ENCODE measurements around the gene TRMT1. TPM values are rescaled to one million over a fixed set of nuclear protein-coding genes. Genes with fewer than 3 reads are reported as not detected.
A peak's percentile ranks its signal among the peaks of the same experiment; 100 is the strongest.

TRMT1 gene
- total RNA-seq, 4 donors from 2014 or later = 27.1 to 71.8 (median 28.3) TPM

DNA sequence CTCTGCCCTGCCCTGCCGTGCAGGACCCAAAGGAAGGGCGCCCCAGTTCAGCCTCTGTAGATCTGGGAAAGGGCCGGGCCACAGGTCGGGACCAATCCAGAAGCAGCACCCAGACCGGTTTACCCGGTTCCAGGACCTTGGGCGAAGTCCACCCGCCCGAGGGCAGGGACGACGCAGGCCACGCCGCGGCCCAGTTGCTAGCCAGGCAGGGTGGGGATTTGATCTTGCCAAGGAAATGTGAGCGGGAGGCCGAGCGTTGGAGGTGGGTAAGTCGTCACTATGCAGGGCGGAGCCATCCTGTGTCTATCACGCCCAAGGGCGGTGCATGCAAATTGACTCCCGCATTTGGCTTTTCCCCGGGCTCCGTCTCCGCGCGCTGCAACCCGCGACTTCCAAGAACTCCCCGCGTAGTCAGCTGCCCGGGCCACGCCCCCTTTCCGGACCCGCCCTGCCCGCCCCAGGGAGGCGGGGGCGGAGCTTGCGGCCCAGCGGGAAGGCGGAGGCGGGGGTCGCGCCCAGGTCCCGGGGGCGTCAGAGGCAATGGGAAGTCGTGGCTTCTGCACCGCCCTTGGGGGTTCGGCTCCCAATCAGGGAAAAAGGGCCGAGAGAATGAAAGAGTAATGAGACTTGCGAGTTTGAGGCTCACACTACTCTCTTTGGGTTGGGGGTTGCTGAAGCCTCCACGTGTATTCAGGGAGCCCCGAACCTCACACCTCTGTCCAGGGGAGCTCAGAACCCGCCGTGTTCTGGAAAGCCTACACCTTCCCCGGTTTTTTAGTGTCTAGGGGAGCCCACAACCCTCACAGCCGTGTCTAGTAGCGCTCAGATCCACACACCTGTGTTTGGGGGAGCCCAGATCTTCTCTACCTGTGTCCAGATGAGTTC, 46.4 kb upstream of the TRMT1 start:
- peak in 1 of 2 donors; percentile 95 for TF ChIP-seq POLR2A (IDR thresholded peaks at IDR 0.05)
- TF ChIP-seq, protein P1, sequence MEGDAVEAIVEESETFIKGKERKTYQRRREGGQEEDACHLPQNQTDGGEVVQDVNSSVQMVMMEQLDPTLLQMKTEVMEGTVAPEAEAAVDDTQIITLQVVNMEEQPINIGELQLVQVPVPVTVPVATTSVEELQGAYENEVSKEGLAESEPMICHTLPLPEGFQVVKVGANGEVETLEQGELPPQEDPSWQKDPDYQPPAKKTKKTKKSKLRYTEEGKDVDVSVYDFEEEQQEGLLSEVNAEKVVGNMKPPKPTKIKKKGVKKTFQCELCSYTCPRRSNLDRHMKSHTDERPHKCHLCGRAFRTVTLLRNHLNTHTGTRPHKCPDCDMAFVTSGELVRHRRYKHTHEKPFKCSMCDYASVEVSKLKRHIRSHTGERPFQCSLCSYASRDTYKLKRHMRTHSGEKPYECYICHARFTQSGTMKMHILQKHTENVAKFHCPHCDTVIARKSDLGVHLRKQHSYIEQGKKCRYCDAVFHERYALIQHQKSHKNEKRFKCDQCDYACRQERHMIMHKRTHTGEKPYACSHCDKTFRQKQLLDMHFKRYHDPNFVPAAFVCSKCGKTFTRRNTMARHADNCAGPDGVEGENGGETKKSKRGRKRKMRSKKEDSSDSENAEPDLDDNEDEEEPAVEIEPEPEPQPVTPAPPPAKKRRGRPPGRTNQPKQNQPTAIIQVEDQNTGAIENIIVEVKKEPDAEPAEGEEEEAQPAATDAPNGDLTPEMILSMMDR (IDR thresholded peaks at IDR 0.05) = no peak
- H3K4me1 ChIP-seq = peaks cover 17 to 48% (median 39%) of the 10 kb centered on the region in 4 donors
- peak; percentile 92 to 98 (median 98) for DNase-seq

DNA sequence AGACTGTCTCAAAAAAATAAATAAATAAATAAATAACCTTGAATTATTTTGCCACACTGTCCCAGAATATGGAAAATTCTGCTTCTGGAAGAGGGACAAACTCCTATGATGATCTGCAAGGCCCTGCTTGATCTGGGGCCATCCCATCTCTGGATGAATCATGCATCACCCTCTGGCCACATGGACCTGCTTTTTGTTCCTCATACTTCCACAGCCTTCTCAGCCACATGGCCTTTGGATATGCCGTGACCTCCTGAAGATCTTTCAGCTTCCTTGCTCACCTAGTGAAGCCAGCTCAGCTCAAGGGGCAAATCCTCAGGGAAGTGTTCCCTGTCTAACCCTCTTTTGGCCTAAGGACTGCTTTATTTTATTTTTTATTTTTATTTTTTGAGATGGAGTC, 44.0 kb upstream of the TRMT1 start:
- Histone ChIP-seq H3K4me1 (peaks cover 17 to 54% (median 42%) of the 10 kb centered on the region in 4 donors), H3K36me3 (no peaks in the 10 kb centered on the region), H3K4me3 (no peak overlapping the region), H3K9me3 (no peaks in the 10 kb centered on the region), H3K27ac (peak overlapping the region in 3 of 4 donors; percentile 40 to 94 (median 88)), H3K27me3 (no peaks in the 10 kb centered on the region)
- DNase-seq = peak in 1 of 3 donors; percentile 82
- TF ChIP-seq, protein P1 (IDR thresholded peaks at IDR 0.05) = no peak
- peak in 1 of 2 donors; percentile 49 for TF ChIP-seq POLR2A (IDR thresholded peaks at IDR 0.05)

More for the DNA sequence above, 46.4 kb upstream of the TRMT1 start:
- Histone ChIP-seq H3K27ac (peak overlapping the region; percentile 88 to 98 (median 94)), H3K36me3 (no peaks in the 10 kb centered on the region), H3K9me3 (no peaks in the 10 kb centered on the region), H3K4me3 (peak overlapping the region; percentile 37 to 57 (median 44)), H3K27me3 (no peaks in the 10 kb centered on the region)

DNA sequence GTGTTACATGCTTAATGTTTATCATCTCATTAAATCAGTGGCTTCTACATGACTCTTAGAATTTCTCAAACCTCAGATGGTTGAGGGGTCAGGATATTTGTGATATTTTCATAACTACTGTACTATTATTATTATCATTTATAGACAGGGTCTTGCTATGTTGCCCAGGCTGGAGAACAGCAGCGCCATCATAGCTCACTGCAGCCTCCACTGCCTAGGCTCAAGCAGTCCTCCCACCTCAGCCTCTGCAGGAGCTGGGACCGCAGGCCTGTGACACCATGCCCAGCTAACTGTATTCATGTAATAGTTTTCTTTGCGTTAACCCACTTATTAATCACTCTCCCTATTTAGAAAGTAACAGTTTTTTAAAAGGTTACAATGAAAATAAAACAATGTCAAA, 43.2 kb upstream of the TRMT1 start:
- Histone ChIP-seq H3K36me3 (no peaks in the 10 kb centered on the region), H3K27me3 (no peaks in the 10 kb centered on the region), H3K4me1 (peaks cover 13 to 54% (median 37%) of the 10 kb centered on the region in 4 donors), H3K4me3 (no peak overlapping the region), H3K27ac (no peak overlapping the region), H3K9me3 (no peaks in the 10 kb centered on the region)
- TF ChIP-seq POLR2A (IDR thresholded peaks at IDR 0.05) = no peak
- TF ChIP-seq, protein P1 (IDR thresholded peaks at IDR 0.05) = no peak
- DNase-seq = no peak

- H3K27ac ChIP-seq = peak overlapping the region; percentile 94 to 99 (median 98)
- H3K4me3 ChIP-seq = peak overlapping the region; percentile 72 to 93 (median 88)
- H3K36me3 ChIP-seq = no peaks in the 10 kb centered on the region
- peak; percentile 85 to 92 (median 88) for DNase-seq
- peaks cover under 1 to 26% (median 11%) of the 10 kb centered on the region in 4 donors for H3K4me1 ChIP-seq
- H3K9me3 ChIP-seq = no peaks in the 10 kb centered on the region
- no peaks in the 10 kb centered on the region for H3K27me3 ChIP-seq
- TF ChIP-seq POLR2A (IDR thresholded peaks at IDR 0.05) = peak in 1 of 2 donors; percentile 6
- TF ChIP-seq, protein P1 (IDR thresholded peaks at IDR 0.05) = no peak
Measured at GRCh38 chr19:13155472-13156359, 39.2 kb upstream of the TRMT1 start.

GRCh38 chr19:13154911-13155471, 38.5 kb upstream of the TRMT1 start:
- Histone ChIP-seq H3K36me3 (no peaks in the 10 kb centered on the region), H3K4me3 (peak overlapping the region; percentile 72 to 93 (median 88)), H3K9me3 (no peaks in the 10 kb centered on the region), H3K4me1 (peaks cover 0 to 26% (median 11%) of the 10 kb centered on the region in 4 donors), H3K27me3 (no peaks in the 10 kb centered on the region), H3K27ac (peak overlapping the region; percentile 94 to 99 (median 98))
- peak; percentile 68 to 89 (median 88) for DNase-seq
- TF ChIP-seq POLR2A (IDR thresholded peaks at IDR 0.05) = peak in 1 of 2 donors; percentile 47
- TF ChIP-seq, protein P1 (IDR thresholded peaks at IDR 0.05) = peak in 3 of 6 experiments; percentile 9 to 11 (median 11)

Data from Peyer's patch (tissue), 4 donors.